ENCODE measurements around the gene MYO15A. TPM values are rescaled to one million over a fixed set of nuclear protein-coding genes. Genes with fewer than 3 reads are reported as not detected.

Gene MYO15A
- total RNA-seq, 1 experiment from 2014 or later = 0.28 TPM

DNA sequence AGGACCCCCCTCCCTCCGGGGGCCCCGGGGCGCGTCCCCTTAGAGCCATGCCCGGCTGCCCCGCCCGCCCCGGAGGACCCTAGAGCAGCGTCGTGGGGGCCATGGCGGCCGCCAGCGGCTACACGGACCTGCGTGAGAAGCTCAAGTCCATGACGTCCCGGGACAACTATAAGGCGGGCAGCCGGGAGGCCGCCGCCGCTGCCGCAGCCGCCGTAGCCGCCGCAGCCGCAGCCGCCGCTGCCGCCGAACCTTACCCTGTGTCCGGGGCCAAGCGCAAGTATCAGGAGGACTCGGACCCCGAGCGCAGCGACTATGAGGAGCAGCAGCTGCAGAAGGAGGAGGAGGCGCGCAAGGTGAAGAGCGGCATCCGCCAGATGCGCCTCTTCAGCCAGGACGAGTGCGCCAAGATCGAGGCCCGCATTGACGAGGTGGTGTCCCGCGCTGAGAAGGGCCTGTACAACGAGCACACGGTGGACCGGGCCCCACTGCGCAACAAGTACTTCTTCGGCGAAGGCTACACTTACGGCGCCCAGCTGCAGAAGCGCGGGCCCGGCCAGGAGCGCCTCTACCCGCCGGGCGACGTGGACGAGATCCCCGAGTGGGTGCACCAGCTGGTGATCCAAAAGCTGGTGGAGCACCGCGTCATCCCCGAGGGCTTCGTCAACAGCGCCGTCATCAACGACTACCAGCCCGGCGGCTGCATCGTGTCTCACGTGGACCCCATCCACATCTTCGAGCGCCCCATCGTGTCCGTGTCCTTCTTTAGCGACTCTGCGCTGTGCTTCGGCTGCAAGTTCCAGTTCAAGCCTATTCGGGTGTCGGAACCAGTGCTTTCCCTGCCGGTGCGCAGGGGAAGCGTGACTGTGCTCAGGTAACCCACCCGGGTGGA is 75.8 kb downstream of the MYO15A start:
- no TSS peak for BruUV-seq (replicated peaks)
- peak; percentile 54 for DNase-seq (ENCODE audit: low spot score)
- Histone ChIP-seq H3K27ac (ENCODE audit: low read depth, low read length, poor library complexity, severe bottlenecking) (peak overlapping the region; percentile 98), H3K4me3 (ENCODE audit: low read depth, low read length, poor library complexity, severe bottlenecking) (peak overlapping the region; percentile 92), H3K4me1 (ENCODE audit: insufficient read depth, low read length, poor library complexity, severe bottlenecking) (peaks cover 30% of the 10 kb centered on the region), H3K9me3 (ENCODE audit: low read depth, low read length, poor library complexity, severe bottlenecking) (no peaks in the 10 kb centered on the region), H3K36me3 (ENCODE audit: insufficient read depth, low read length, poor library complexity, severe bottlenecking) (peaks cover 14% of the 10 kb centered on the region), H3K27me3 (replicated peaks; ENCODE audit: insufficient read depth, low read depth, low read length, poor library complexity) (no peaks in the 10 kb centered on the region)
- CTCF ChIA-PET = interaction anchor here (0.7 kb wide), 1 partner anchor 9 kb away, joined by 3 read pairs; no protein-coding TSS in a partner anchor
- POLR2A ChIA-PET (ENCODE audit: low non-redundant PET) = interaction anchor here (0.7 kb wide), 1 partner anchor 14 kb away, joined by 3 read pairs; no protein-coding TSS in a partner anchor
- TF ChIP-seq, protein P1, sequence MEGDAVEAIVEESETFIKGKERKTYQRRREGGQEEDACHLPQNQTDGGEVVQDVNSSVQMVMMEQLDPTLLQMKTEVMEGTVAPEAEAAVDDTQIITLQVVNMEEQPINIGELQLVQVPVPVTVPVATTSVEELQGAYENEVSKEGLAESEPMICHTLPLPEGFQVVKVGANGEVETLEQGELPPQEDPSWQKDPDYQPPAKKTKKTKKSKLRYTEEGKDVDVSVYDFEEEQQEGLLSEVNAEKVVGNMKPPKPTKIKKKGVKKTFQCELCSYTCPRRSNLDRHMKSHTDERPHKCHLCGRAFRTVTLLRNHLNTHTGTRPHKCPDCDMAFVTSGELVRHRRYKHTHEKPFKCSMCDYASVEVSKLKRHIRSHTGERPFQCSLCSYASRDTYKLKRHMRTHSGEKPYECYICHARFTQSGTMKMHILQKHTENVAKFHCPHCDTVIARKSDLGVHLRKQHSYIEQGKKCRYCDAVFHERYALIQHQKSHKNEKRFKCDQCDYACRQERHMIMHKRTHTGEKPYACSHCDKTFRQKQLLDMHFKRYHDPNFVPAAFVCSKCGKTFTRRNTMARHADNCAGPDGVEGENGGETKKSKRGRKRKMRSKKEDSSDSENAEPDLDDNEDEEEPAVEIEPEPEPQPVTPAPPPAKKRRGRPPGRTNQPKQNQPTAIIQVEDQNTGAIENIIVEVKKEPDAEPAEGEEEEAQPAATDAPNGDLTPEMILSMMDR (conservative IDR thresholded peaks at IDR 0.05; ENCODE audit: low read depth, low read length) = no peak
- no peak for TF ChIP-seq EZH2 (IDR thresholded peaks at IDR 0.05; ENCODE audit: borderline replicate concordance, low read depth, low read length, poor library complexity, severe bottlenecking)
- intact Hi-C loops (cut with micrococcal nuclease; ENCODE audit: unreplicated experiment) = loop anchor here (2.0 to 5.0 kb wide), 2 partner anchors 32 to 178 kb away; partner anchors contain the start of gene SHMT1

GRCh38 chr17:18185391-18185790 is 76.8 kb downstream of the MYO15A start:
- TSS peak; percentile 48 for BruUV-seq (replicated peaks)
- no peaks in the 10 kb centered on the region for H3K9me3 ChIP-seq (ENCODE audit: low read depth, low read length, poor library complexity, severe bottlenecking)
- POLR2A ChIA-PET (ENCODE audit: low non-redundant PET) = no interaction called here
- peak; percentile 61 for DNase-seq (ENCODE audit: low spot score)
- H3K36me3 ChIP-seq (ENCODE audit: insufficient read depth, low read length, poor library complexity, severe bottlenecking) = peaks cover 14% of the 10 kb centered on the region
- peaks cover 30% of the 10 kb centered on the region for H3K4me1 ChIP-seq (ENCODE audit: insufficient read depth, low read length, poor library complexity, severe bottlenecking)
- no peaks in the 10 kb centered on the region for H3K27me3 ChIP-seq (replicated peaks; ENCODE audit: insufficient read depth, low read depth, low read length, poor library complexity)
- peak overlapping the region; percentile 98 for H3K27ac ChIP-seq (ENCODE audit: low read depth, low read length, poor library complexity, severe bottlenecking)
- intact Hi-C loops (cut with micrococcal nuclease; ENCODE audit: unreplicated experiment) = loop anchor here (2.0 kb wide), 1 partner anchor 31 kb away; no protein-coding TSS in a partner anchor
- CTCF ChIA-PET = no interaction called here
- TF ChIP-seq, protein P1 (conservative IDR thresholded peaks at IDR 0.05; ENCODE audit: low read depth, low read length) = no peak
- no peak for TF ChIP-seq EZH2 (IDR thresholded peaks at IDR 0.05; ENCODE audit: borderline replicate concordance, low read depth, low read length, poor library complexity, severe bottlenecking)
- H3K4me3 ChIP-seq (ENCODE audit: low read depth, low read length, poor library complexity, severe bottlenecking) = peak overlapping the region; percentile 92

DNA sequence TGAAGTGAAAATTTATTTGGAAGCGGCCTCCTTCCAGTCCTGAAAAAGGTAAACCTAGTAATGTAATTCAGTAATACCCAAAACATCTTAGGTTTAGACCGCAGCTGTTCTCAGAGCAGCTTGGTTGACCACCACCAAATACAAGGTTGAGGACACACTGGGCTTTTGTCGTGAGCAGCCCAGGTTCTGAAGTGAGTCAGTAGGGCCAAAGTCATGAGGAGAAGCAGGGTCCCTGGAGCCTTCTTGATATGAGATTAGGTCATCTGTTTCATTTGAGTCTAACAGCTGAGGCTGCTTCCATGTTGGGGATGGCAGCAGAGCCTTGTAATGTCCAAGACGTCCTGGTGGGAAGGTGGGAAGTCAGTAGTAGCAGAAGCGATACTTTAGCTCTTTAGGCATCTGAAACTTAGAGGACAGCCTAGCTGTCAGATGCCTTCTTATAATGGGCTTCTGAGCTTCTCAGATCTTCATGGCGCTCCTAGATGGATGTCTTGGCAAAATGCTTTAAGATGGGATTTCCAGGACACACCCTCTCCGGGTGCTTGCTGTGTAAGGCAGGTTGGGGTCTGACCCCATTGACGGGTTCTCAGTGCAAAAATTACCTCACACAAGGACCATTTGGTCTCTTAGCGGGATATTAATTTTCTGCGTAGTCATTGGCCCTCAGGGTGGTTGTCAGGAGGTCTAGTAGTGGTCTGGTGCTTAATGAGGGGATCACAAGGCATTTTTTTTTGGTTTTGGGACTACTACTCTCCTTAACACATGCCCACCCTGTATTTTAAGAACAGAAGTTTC is 77.5 kb downstream of the MYO15A start:
- Histone ChIP-seq H3K9me3 (ENCODE audit: low read depth, low read length, poor library complexity, severe bottlenecking) (no peaks in the 10 kb centered on the region), H3K27me3 (replicated peaks; ENCODE audit: insufficient read depth, low read depth, low read length, poor library complexity) (no peaks in the 10 kb centered on the region), H3K27ac (ENCODE audit: low read depth, low read length, poor library complexity, severe bottlenecking) (peak overlapping the region; percentile 98), H3K36me3 (ENCODE audit: insufficient read depth, low read length, poor library complexity, severe bottlenecking) (peaks cover 14% of the 10 kb centered on the region), H3K4me3 (ENCODE audit: low read depth, low read length, poor library complexity, severe bottlenecking) (peak overlapping the region; percentile 92), H3K4me1 (ENCODE audit: insufficient read depth, low read length, poor library complexity, severe bottlenecking) (peaks cover 30% of the 10 kb centered on the region)
- DNase-seq (ENCODE audit: low spot score) = no peak
- TF ChIP-seq, protein P1 (conservative IDR thresholded peaks at IDR 0.05; ENCODE audit: low read depth, low read length) = no peak
- TF ChIP-seq EZH2 (IDR thresholded peaks at IDR 0.05; ENCODE audit: borderline replicate concordance, low read depth, low read length, poor library complexity, severe bottlenecking) = no peak
- intact Hi-C loops (cut with micrococcal nuclease; ENCODE audit: unreplicated experiment) = loop anchor here (2.0 kb wide), 1 partner anchor 31 kb away; no protein-coding TSS in a partner anchor
- no TSS peak for BruUV-seq (replicated peaks)
- POLR2A ChIA-PET (ENCODE audit: low non-redundant PET) = no interaction called here
- CTCF ChIA-PET = no interaction called here
